ENCODE measurements around the gene TNS1.

Gene TNS1

GRCh38 chr2:217864963-217865772 is 137.6 kb downstream of the TNS1 start:
- TF ChIP-seq CTCF (IDR thresholded peaks at IDR 0.05; ENCODE audit: insufficient read depth, low read depth, low read length, missing control alignments) = no peak
- peak; percentile 55 for DNase-seq (ENCODE audit: low read depth)
- H3K4me3 ChIP-seq (ENCODE audit: low read depth, low read length) = no peak overlapping the region

GRCh38 chr2:217863883-217864282 is 138.9 kb downstream of the TNS1 start:
- no peak for DNase-seq (ENCODE audit: low read depth)
- H3K4me3 ChIP-seq (ENCODE audit: low read depth, low read length) = no peak overlapping the region
- TF ChIP-seq CTCF (IDR thresholded peaks at IDR 0.05; ENCODE audit: insufficient read depth, low read depth, low read length, missing control alignments) = no peak

- no peak for TF ChIP-seq CTCF (IDR thresholded peaks at IDR 0.05; ENCODE audit: insufficient read depth, low read depth, low read length, missing control alignments)
- H3K4me3 ChIP-seq (ENCODE audit: low read depth, low read length) = no peak overlapping the region
- no peak for DNase-seq (ENCODE audit: low read depth)
Observed at GRCh38 chr2:217861334-217861877, 141.4 kb downstream of the TNS1 start.

GRCh38 chr2:217859926-217860325 is 142.9 kb downstream of the TNS1 start:
- no peak for DNase-seq (ENCODE audit: low read depth)
- TF ChIP-seq CTCF (IDR thresholded peaks at IDR 0.05; ENCODE audit: insufficient read depth, low read depth, low read length, missing control alignments) = no peak
- H3K4me3 ChIP-seq (ENCODE audit: low read depth, low read length) = no peak overlapping the region

GRCh38 chr2:217858519-217859491 is 144.0 kb downstream of the TNS1 start:
- DNase-seq (ENCODE audit: low read depth) = no peak
- H3K4me3 ChIP-seq (ENCODE audit: low read depth, low read length) = no peak overlapping the region
- no peak for TF ChIP-seq CTCF (IDR thresholded peaks at IDR 0.05; ENCODE audit: insufficient read depth, low read depth, low read length, missing control alignments)

GRCh38 chr2:217857624-217858506 is 144.9 kb downstream of the TNS1 start:
- DNase-seq (ENCODE audit: low read depth) = no peak
- H3K4me3 ChIP-seq (ENCODE audit: low read depth, low read length) = no peak overlapping the region
- TF ChIP-seq CTCF (IDR thresholded peaks at IDR 0.05; ENCODE audit: insufficient read depth, low read depth, low read length, missing control alignments) = no peak

All from GM12865 (cell line).